Esophagus squamous epithelium (tissue), 4 donors: ENCODE results near the gene COMMD1.

ENCODE experiments used
- POLR2A ChIP-seq, 4 donors: fragments of 450-650 bp; IDR thresholded peaks; one replicate each; pipeline ENCODE4 v1.6.1; 2017; ENCODE audit warnings: antibody characterized with exemption in 4 of 4, mild to moderate bottlenecking in 4 of 4, moderate library complexity in 3 of 4
- TF ChIP-seq, protein P1 (sequence below), 6 experiments: fragments of 450-650 bp in 4 of 6; fragments of 200-600 bp in 2 of 6; sonication (generic) in 2 of 6; IDR thresholded peaks; one replicate each; pipeline ENCODE4 v1.5.1; 2016 to 2019; ENCODE audit warnings: antibody characterized with exemption in 6 of 6, mild to moderate bottlenecking in 4 of 6, moderate library complexity in 4 of 6

DNA sequence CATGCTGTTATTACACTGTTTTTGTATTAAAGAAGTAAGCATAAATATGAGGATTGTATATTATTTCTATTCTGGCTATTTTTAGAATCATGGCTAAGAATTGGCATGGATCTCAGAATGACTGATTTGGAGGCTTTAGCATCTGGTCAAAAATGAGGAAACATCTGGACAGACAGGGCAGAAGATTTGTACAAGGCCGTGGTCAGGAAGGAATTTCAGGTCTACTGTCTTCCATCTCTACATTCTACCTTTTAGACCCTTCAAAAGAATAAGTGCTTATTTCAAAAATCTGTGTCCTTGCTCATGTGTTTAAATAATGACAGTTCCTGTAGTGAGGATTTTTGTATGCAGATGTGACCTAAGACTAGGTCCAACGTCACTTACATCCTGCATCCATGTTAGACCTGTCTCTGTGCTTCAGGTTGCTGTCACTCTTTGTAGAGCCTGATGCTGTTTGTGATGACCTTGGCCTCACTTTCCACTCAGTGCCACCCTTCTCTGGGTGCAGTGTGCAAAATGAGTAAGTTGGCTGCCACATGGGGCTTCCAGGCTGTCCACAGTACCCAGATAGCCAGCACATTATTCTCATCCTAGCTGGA, 235.8 kb downstream of the COMMD1 start:
- no peak for TF ChIP-seq POLR2A (IDR thresholded peaks at IDR 0.05)
- TF ChIP-seq, protein P1, sequence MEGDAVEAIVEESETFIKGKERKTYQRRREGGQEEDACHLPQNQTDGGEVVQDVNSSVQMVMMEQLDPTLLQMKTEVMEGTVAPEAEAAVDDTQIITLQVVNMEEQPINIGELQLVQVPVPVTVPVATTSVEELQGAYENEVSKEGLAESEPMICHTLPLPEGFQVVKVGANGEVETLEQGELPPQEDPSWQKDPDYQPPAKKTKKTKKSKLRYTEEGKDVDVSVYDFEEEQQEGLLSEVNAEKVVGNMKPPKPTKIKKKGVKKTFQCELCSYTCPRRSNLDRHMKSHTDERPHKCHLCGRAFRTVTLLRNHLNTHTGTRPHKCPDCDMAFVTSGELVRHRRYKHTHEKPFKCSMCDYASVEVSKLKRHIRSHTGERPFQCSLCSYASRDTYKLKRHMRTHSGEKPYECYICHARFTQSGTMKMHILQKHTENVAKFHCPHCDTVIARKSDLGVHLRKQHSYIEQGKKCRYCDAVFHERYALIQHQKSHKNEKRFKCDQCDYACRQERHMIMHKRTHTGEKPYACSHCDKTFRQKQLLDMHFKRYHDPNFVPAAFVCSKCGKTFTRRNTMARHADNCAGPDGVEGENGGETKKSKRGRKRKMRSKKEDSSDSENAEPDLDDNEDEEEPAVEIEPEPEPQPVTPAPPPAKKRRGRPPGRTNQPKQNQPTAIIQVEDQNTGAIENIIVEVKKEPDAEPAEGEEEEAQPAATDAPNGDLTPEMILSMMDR (IDR thresholded peaks at IDR 0.05): no peak
